GM19468 (cell line): ENCODE measurements around the gene MAD1L1.

Experiments used
- ATAC-seq: cut with Tn5 transposase; IDR thresholded peaks from one replicate; pipeline ENCODE4 v1.9.1; 2021; ENCODE audit warnings: mild to moderate bottlenecking, moderate library complexity, moderate number of reproducible peaks; ENCODE audit not compliant: unreplicated experiment; ENCODE audit errors: extremely low read depth

Gene MAD1L1

GRCh38 chr7:2126621-2127020, 106.1 kb downstream of the MAD1L1 start:
- ATAC-seq = no peak

GRCh38 chr7:2125931-2126330, 106.8 kb downstream of the MAD1L1 start:
- ATAC-seq = no peak

- no peak for ATAC-seq
These were observed 108.0 kb downstream of the MAD1L1 start for GRCh38 chr7:2124604-2125345.

- ATAC-seq = no peak
These were observed 108.8 kb downstream of the MAD1L1 start for GRCh38 chr7:2123916-2124315.

- no peak for ATAC-seq
These were observed 109.4 kb downstream of the MAD1L1 start for GRCh38 chr7:2123360-2123759.

- ATAC-seq = no peak
These were observed 110.1 kb downstream of the MAD1L1 start for GRCh38 chr7:2122651-2123050.

GRCh38 chr7:2120841-2121830, 111.6 kb downstream of the MAD1L1 start:
- ATAC-seq = no peak

- no peak for ATAC-seq
These were observed 112.5 kb downstream of the MAD1L1 start for GRCh38 chr7:2120251-2120660.

GRCh38 chr7:2118630-2119190, 114.0 kb downstream of the MAD1L1 start:
- no peak for ATAC-seq

GRCh38 chr7:2118056-2118455, 114.7 kb downstream of the MAD1L1 start:
- no peak for ATAC-seq

- ATAC-seq = no peak
These were observed 115.1 kb downstream of the MAD1L1 start for GRCh38 chr7:2117646-2118045.

GRCh38 chr7:2116989-2117591, 115.7 kb downstream of the MAD1L1 start:
- no peak for ATAC-seq

GRCh38 chr7:2116448-2116810, 116.3 kb downstream of the MAD1L1 start:
- no peak for ATAC-seq

GRCh38 chr7:2115760-2116447, 116.8 kb downstream of the MAD1L1 start:
- ATAC-seq = no peak

GRCh38 chr7:2114926-2115759, 117.6 kb downstream of the MAD1L1 start:
- no peak for ATAC-seq

GRCh38 chr7:2114052-2114451, 118.7 kb downstream of the MAD1L1 start:
- no peak for ATAC-seq

- ATAC-seq = no peak
These were observed 120.2 kb downstream of the MAD1L1 start for GRCh38 chr7:2112261-2113198.

- ATAC-seq = no peak
These were observed 121.2 kb downstream of the MAD1L1 start for GRCh38 chr7:2111568-2111967.
